Spleen (tissue), 11 donors: ENCODE data around the gene SSTR3. TPM values are rescaled to one million over a fixed set of nuclear protein-coding genes. Genes with fewer than 3 reads are reported as not detected.

ENCODE experiments used
- DNase-seq: peaks from one replicate; pipeline ENCODE4 v3.0.0-alpha.2; 2020
- H3K27ac ChIP-seq, 8 donors: fragments of 200-600 bp; sonication (generic) in 7 of 8; 1 replicate in 4 of 8; 2 replicates in 4 of 8; pipeline versions ENCODE4 v1.5.0 to v1.8.0; 2016 to 2021; ENCODE audit warnings: inconsistent platforms in 4 of 8, mild to moderate bottlenecking in 4 of 8, moderate library complexity in 1 of 8
- H3K27me3 ChIP-seq, 7 donors: fragments of 200-600 bp; sonication (generic) in 6 of 7; replicated peaks in 1 of 7; 1 replicate in 4 of 7; 2 replicates in 3 of 7; pipeline versions ENCODE4 v1.5.0 to v1.8.0; 2016 to 2021; ENCODE audit warnings: inconsistent platforms in 3 of 7, mild to moderate bottlenecking in 1 of 7
- H3K36me3 ChIP-seq, 6 donors: fragments of 200-600 bp; sonication (generic) in 5 of 6; 1 replicate in 4 of 6; 2 replicates in 2 of 6; pipeline versions ENCODE4 v1.5.0 to v1.8.0; 2016 to 2021; ENCODE audit warnings: inconsistent platforms in 2 of 6
- H3K4me1 ChIP-seq, 6 donors: fragments of 200-600 bp; sonication (generic) in 5 of 6; 1 replicate in 3 of 6; 2 replicates in 3 of 6; pipeline versions ENCODE4 v1.5.0 to v1.8.0; 2016 to 2021; ENCODE audit warnings: inconsistent platforms in 3 of 6
- H3K4me3 ChIP-seq, 8 donors: fragments of 200-600 bp; sonication (generic) in 7 of 8; 1 replicate in 4 of 8; 2 replicates in 4 of 8; pipeline versions ENCODE4 v1.5.0 to v1.8.0; 2016 to 2021; ENCODE audit warnings: inconsistent platforms in 4 of 8, mild to moderate bottlenecking in 4 of 8, moderate library complexity in 2 of 8
- H3K9me3 ChIP-seq, 8 donors: fragments of 200-600 bp; sonication (generic) in 7 of 8; 1 replicate in 4 of 8; 2 replicates in 4 of 8; pipeline versions ENCODE4 v1.5.0 to v1.8.0; 2016 to 2021; ENCODE audit warnings: inconsistent platforms in 4 of 8
- POLR2A ChIP-seq, 3 donors: fragments of 450-650 bp; IDR thresholded peaks; one replicate each; pipeline ENCODE4 v1.5.1; 2017; ENCODE audit warnings: antibody characterized with exemption in 3 of 3, mild to moderate bottlenecking in 1 of 3
- POLR2AphosphoS5 ChIP-seq, 3 donors: sonication (generic); formaldehyde crosslinking; IDR thresholded peaks; one replicate each; pipeline ENCODE4 v1.5.1; 2017; ENCODE audit warnings: antibody characterized with exemption in 3 of 3
- WGBS, 5 donors: extraction: QIAGEN DNeasy Blood & Tissue Kit in 3 of 5; methylation state at CpG; one replicate each; pipeline versions ENCODE4 v1.1.5 to v1.1.7; 2013 to 2018; 5-methylcytosine and 5-hydroxymethylcytosine counted together
- intact Hi-C: fragments of 100-400 bp; cut with DNase I; formaldehyde crosslinking; loops from one replicate; pipeline ENCODE4 v1.15.0; 2023; ENCODE audit warnings: low total_unique reads
- polyA plus RNA-seq, 3 donors: library from polyadenylated mRNA; stranded (reverse); fragments of 200-250 nt; gene quantifications; one replicate each; pipeline ENCODE4 v1.2.1, GENCODE V29; 2013
- total RNA-seq, 7 donors: library from RNA; depleted of rRNA in 3 of 7; stranded (reverse); fragments of >200 nt in 3 of 7; fragmentation: NEBNext Ultra II Directional in 4 of 7; extraction: Animal tissue kit (Norgen Biotek cat#: 25700) in 4 of 7; gene quantifications; one replicate each; pipeline versions ENCODE4 v1.1.0 to v1.2.1, GENCODE V29; 2016 to 2021
- TF ChIP-seq, protein P1 (sequence below), 11 experiments: fragments of 200-600 bp in 7 of 11; fragments of 450-650 bp in 4 of 11; sonication (generic) in 4 of 11; IDR thresholded peaks in 8 of 11; conservative IDR thresholded peaks in 3 of 11; 1 replicate in 7 of 11; 2 replicates in 4 of 11; pipeline versions ENCODE4 v1.4.0 to v1.8.0; 2016 to 2021; ENCODE audit warnings: antibody characterized with exemption in 11 of 11, inconsistent platforms in 4 of 11, mild to moderate bottlenecking in 1 of 11
- donor health status: healthy with polysubstance abuse.
- donor health status: DM: no; HTN: no; CAD: no; lungs with moderate emphysema.
- donor health status: DM: no; HTN: no; CAD: no.
- donor health status: Bipolar disorder and iron deficiency.
- donor health status: healthy.
- donor health status: DM: no; HTN: no; CAD: no.
- donor health status: DM: yes; HTN: yes; CAD: no.

SSTR3 gene
- total and polyA plus RNA-seq, 10 donors, result 0.56 to 2.0 (median 1.1) TPM

DNA sequence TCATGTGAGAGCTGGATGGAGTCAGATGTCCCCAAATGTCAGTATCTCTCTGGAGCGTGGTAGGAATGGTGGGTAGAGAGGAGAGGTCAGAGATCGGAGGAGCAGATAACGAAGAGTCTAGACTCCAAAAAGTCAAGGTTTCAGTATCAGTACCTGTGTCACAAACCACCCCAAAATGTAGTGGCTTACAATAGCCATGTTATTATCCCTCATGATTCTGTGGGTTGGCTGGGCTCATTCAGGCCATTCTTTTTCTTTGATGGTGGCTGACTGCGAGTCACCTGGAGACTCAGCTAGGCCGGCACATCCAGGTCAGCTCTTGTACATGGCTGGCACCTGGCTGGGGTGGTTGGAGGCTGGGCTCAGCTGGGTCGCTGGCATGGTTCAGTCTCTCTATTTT, 7.3 kb upstream of the SSTR3 start:
- DNase-seq, result no peak
- Histone ChIP-seq H3K4me3 (peak overlapping the region in 1 of 8 donors; percentile 18), H3K27ac (peak overlapping the region; percentile 60 to 95 (median 92)), H3K36me3 (peaks cover 0 to 11% (median 3%) of the 10 kb centered on the region in 6 donors), H3K9me3 (no peaks in the 10 kb centered on the region), H3K4me1 (peaks cover 31 to 76% (median 70%) of the 10 kb centered on the region in 6 donors), H3K27me3 (no peaks in the 10 kb centered on the region)
- WGBS, 5 donors, result 66 to 82% (median 80%) methylated on average over 6 of the region's 6 CpGs
- intact Hi-C loops, result no loop called here
- TF ChIP-seq POLR2A (IDR thresholded peaks at IDR 0.05), result no peak
- TF ChIP-seq, protein P1, sequence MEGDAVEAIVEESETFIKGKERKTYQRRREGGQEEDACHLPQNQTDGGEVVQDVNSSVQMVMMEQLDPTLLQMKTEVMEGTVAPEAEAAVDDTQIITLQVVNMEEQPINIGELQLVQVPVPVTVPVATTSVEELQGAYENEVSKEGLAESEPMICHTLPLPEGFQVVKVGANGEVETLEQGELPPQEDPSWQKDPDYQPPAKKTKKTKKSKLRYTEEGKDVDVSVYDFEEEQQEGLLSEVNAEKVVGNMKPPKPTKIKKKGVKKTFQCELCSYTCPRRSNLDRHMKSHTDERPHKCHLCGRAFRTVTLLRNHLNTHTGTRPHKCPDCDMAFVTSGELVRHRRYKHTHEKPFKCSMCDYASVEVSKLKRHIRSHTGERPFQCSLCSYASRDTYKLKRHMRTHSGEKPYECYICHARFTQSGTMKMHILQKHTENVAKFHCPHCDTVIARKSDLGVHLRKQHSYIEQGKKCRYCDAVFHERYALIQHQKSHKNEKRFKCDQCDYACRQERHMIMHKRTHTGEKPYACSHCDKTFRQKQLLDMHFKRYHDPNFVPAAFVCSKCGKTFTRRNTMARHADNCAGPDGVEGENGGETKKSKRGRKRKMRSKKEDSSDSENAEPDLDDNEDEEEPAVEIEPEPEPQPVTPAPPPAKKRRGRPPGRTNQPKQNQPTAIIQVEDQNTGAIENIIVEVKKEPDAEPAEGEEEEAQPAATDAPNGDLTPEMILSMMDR (IDR thresholded peaks at IDR 0.05 in 8 of 11, conservative IDR thresholded peaks at IDR 0.05 in 3 of 11), result no peak
- TF ChIP-seq POLR2AphosphoS5 (IDR thresholded peaks at IDR 0.05), result no peak

- DNase-seq, result peak; percentile 78
- intact Hi-C loops, result no loop called here
- peak in 1 of 3 donors; percentile 40 for TF ChIP-seq POLR2A (IDR thresholded peaks at IDR 0.05)
- TF ChIP-seq, protein P1 (IDR thresholded peaks at IDR 0.05 in 8 of 11, conservative IDR thresholded peaks at IDR 0.05 in 3 of 11), result no peak
- peak in 2 of 3 donors; percentile 36 to 88 for TF ChIP-seq POLR2AphosphoS5 (IDR thresholded peaks at IDR 0.05)
- Histone ChIP-seq H3K27ac (peak overlapping the region; percentile 60 to 95 (median 92)), H3K27me3 (no peaks in the 10 kb centered on the region), H3K9me3 (no peaks in the 10 kb centered on the region), H3K4me3 (peak overlapping the region in 1 of 8 donors; percentile 18), H3K4me1 (peaks cover 27 to 70% (median 63%) of the 10 kb centered on the region in 6 donors), H3K36me3 (peaks cover 0 to 5% (median 0%) of the 10 kb centered on the region in 6 donors)
- WGBS, 5 donors, result 13 to 32% (median 23%) methylated on average over 7 of the region's 7 CpGs
These were observed 6.6 kb upstream of the SSTR3 start for GRCh38 chr22:37218771-37219411.

GRCh38 chr22:37218399-37218770, 6.1 kb upstream of the SSTR3 start:
- Histone ChIP-seq H3K4me1 (peaks cover 22 to 65% (median 58%) of the 10 kb centered on the region in 6 donors), H3K27ac (peak overlapping the region; percentile 42 to 95 (median 92)), H3K27me3 (no peaks in the 10 kb centered on the region), H3K36me3 (no peaks in the 10 kb centered on the region), H3K9me3 (no peaks in the 10 kb centered on the region), H3K4me3 (peak overlapping the region in 1 of 8 donors; percentile 11)
- WGBS, 5 donors, result 59 to 76% (median 73%) methylated on average over 6 of the region's 6 CpGs
- intact Hi-C loops, result no loop called here
- DNase-seq, result no peak
- TF ChIP-seq POLR2A (IDR thresholded peaks at IDR 0.05) (no peak), POLR2AphosphoS5 (IDR thresholded peaks at IDR 0.05) (no peak)
- TF ChIP-seq, protein P1 (IDR thresholded peaks at IDR 0.05 in 8 of 11, conservative IDR thresholded peaks at IDR 0.05 in 3 of 11), result no peak

DNA sequence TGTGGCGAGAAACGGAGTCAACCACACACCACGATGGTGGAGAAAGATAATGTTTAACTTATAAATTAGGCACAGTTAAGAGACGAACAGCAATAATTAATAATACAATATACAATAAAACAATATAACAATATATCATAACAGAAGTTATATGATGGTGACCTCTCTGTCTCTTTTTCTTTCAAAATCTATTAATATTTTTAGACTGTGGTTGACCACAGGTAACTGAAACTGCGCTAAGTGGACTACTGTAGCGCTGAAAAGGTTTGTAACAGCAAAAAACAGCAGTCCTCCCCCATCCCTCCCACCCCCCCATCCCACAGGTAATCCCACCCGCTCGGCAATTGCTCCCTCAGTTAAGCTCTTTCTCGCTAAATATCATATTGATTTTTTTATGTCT, 3.6 kb upstream of the SSTR3 start:
- intact Hi-C loops, result no loop called here
- 69 to 79% (median 73%) methylated on average over 9 of the region's 9 CpGs for WGBS, 5 donors
- Histone ChIP-seq H3K4me1 (peaks cover 11 to 40% (median 34%) of the 10 kb centered on the region in 6 donors), H3K27me3 (peaks cover 0 to 13% (median 0%) of the 10 kb centered on the region in 7 donors), H3K27ac (no peak overlapping the region), H3K9me3 (no peaks in the 10 kb centered on the region), H3K4me3 (no peak overlapping the region), H3K36me3 (no peaks in the 10 kb centered on the region)
- no peak for DNase-seq
- TF ChIP-seq, protein P1 (IDR thresholded peaks at IDR 0.05 in 8 of 11, conservative IDR thresholded peaks at IDR 0.05 in 3 of 11), result no peak
- no peak for TF ChIP-seq POLR2A (IDR thresholded peaks at IDR 0.05)
- TF ChIP-seq POLR2AphosphoS5 (IDR thresholded peaks at IDR 0.05), result no peak
